Muscle of arm (tissue), 12 donors: ENCODE measurements around the gene FXYD5. TPM values are rescaled to one million over a fixed set of nuclear protein-coding genes. Genes with fewer than 3 reads are reported as not detected.

ENCODE experiments used
- DNase-seq: peaks from one replicate; pipeline ENCODE4 v3.0.0-alpha.2; 2013
- polyA plus RNA-seq, 12 donors: library from polyadenylated mRNA; unstranded; fragments of 120-200 nt; gene quantifications; one replicate each; pipeline ENCODE4 v1.2.1, GENCODE V29; 2013; ENCODE audit not compliant: insufficient read length in 12 of 12

The FXYD5 gene
- polyA plus RNA-seq, 12 donors: 15.6 to 81.8 (median 18.8) TPM; not detected in 1

GRCh38 chr19:35211545-35212230 is 57.2 kb downstream of the FXYD5 start:
- DNase-seq: no peak

- DNase-seq: no peak
Observed at GRCh38 chr19:35212241-35212640, 57.7 kb downstream of the FXYD5 start.

- peak; percentile 59 for DNase-seq
Observed at GRCh38 chr19:35213663-35214632, 59.4 kb downstream of the FXYD5 start.

DNA sequence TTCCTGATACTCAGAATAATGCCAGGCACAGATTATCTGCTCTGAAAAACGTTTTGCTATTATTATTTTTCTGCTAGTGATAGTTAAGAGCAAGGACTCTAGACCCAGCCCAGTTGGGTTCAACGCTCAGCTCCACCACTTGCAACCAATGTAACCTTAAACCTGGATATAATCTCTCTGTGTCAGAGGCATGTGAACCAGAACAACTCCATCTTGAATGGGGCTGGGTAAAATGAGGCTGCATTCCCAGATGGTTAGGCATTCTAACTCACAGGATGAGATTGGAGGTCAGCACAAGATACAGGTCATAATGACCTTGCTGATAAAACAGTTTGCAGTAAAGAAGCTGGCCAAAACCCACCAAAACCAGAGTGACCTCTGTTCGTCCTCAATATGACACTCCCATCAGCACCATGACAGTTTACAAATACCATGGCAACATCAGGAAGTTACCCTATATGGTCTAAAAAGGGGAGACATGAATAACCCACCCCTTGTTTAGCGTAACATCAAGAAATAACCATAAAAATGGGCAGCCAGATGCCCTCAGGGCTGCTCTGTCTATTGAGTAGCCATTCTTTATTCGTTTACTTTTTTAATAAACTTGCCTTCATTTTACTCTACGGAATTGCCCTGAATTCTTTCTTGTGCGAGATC is 60.4 kb downstream of the FXYD5 start:
- no peak for DNase-seq

DNA sequence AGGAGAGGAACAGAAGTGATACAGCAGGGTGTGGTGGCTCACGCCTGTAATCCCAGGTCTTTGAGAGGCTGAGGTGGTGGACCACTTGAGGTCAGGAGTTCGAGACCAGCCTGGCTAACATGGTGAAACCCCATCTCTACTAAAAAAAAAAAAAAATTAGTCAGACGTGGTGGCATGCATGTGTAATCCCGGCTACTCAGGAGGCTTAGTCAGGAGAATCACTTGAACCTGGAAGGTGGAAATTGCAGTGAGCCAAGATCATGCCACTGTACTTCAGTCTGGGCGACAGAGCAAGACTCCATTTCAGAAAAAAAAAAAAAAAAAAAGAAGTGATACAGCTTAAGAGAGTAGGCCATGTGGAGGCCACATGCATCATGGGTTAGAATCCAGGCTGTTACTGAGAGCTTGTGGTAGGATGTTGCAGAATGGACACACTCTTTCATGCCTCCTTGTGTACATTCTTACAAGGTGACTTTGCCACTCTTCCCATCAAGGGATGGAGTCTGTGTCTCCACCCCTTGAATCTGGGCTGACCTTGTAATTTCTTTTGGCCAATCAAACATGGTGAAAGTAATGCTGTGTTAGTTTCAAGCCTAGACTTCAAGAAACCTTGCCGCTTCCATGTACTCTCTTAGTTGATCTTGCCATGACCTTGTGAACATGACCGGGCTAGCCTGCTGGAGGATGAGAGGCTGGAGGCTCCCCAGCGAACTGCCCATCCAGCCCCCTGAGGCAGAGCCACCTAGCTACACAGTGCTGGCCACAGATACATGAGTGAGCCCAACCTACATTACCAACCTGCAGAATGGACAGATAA is 61.7 kb downstream of the FXYD5 start:
- no peak for DNase-seq

- peak; percentile 23 for DNase-seq
Observed at GRCh38 chr19:35216833-35217648, 62.5 kb downstream of the FXYD5 start.

DNA sequence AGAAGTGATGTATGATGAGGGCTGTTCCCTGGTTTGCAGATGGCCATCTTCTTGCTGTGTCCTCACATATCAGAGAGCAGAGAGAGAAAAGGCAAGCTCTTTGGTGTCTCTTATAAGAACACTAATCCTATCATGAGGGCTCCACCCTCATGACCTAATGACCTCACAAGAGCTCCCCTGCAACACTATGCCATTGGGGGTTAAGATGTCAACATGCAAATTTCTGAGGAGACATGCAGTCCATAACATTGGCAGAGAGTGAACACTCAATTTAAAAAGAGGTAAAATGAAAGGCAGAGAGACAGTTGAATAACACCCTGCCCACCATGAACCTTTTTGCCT is 63.1 kb downstream of the FXYD5 start:
- no peak for DNase-seq

DNA sequence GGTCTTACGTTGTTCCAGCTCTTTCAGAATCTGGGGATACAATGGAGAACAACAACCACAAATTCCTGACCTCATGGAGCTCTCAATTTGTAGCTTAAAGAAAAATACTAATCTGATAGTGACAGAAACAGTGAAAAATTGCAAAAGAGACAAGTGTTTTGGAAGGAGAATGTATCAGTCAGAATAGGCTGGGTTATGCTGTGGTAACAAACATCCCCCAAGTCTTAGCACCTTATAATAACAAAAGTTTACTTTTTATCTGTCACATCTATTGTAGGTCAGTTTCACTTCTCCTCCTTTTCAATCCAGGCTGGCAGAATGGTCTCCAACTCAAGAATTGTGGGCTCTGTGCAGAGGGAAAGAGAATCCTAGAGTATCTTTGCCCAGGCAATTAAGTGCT is 64.5 kb downstream of the FXYD5 start:
- no peak for DNase-seq

Other genes with a start within 250 kb of the FXYD5 start
- 1 to 10 TPM in 10 of 12 donors, not detected in 2; 3.3 to 7.3 (median 4.0) TPM for gene ZNF30, start 227.8 kb upstream of the FXYD5 start, polyA plus RNA-seq
- 1 to 10 TPM in 10 of 12 donors, not detected in 2; 2.5 to 3.8 (median 3.2) TPM for gene ZNF792, start 190.5 kb upstream of the FXYD5 start, polyA plus RNA-seq
- gene GRAMD1A, start 154.4 kb upstream of the FXYD5 start, polyA plus RNA-seq: 10 to 100 TPM in 11 of 12 donors, not detected in 1; 30.1 to 70.3 (median 37.0) TPM
- gene SCN1B, start 124.3 kb upstream of the FXYD5 start, polyA plus RNA-seq: 1 to 10 TPM in 11 of 12 donors, not detected in 1; 2.1 to 7.4 (median 5.4) TPM
- gene HPN, start 113.0 kb upstream of the FXYD5 start, polyA plus RNA-seq: 10 to 100 TPM in 1 of 12 donors, 1 to 10 TPM in 2, under 1 TPM in 7, not detected in 2; 0.11 to 57.4 (median 0.41) TPM
- 100 to 1,000 TPM in 1 of 12 donors, 10 to 100 TPM in 2, 1 to 10 TPM in 3, under 1 TPM in 4, not detected in 2; 0.26 to 316 (median 1.2) TPM for gene FXYD3, start 38.9 kb upstream of the FXYD5 start, polyA plus RNA-seq
- 10 to 100 TPM in 7 of 12 donors, 1 to 10 TPM in 4, not detected in 1; 8.0 to 14.6 (median 12.0) TPM for gene LGI4, start 19.7 kb upstream of the FXYD5 start, polyA plus RNA-seq
- gene FXYD1, start 15.9 kb upstream of the FXYD5 start, polyA plus RNA-seq: 100 to 1,000 TPM in 11 of 12 donors, not detected in 1; 102 to 315 (median 204) TPM
- gene FXYD7, start 11.5 kb upstream of the FXYD5 start, polyA plus RNA-seq: 1 to 10 TPM in 5 of 12 donors, under 1 TPM in 5, not detected in 2; 0.53 to 2.2 (median 1.1) TPM
- not detected for gene FAM187B, start 74.0 kb downstream of the FXYD5 start, polyA plus RNA-seq
- 10 to 100 TPM in 3 of 12 donors, 1 to 10 TPM in 8, not detected in 1; 1.9 to 27.8 (median 5.0) TPM for gene LSR, start 94.3 kb downstream of the FXYD5 start, polyA plus RNA-seq
- gene USF2, start 114.2 kb downstream of the FXYD5 start, polyA plus RNA-seq: 100 to 1,000 TPM in 6 of 12 donors, 10 to 100 TPM in 5, not detected in 1; 91.0 to 157 (median 104) TPM
- under 1 TPM in 6 of 12 donors, not detected in 6; 0.09 to 0.32 (median 0.14) TPM for gene HAMP, start 127.8 kb downstream of the FXYD5 start, polyA plus RNA-seq
- gene MAG, start 137.4 kb downstream of the FXYD5 start, polyA plus RNA-seq: 1 to 10 TPM in 2 of 12 donors, under 1 TPM in 6, not detected in 4; 0.11 to 1.3 (median 0.37) TPM
- 1 to 10 TPM in 3 of 12 donors, under 1 TPM in 7, not detected in 2; 0.34 to 7.6 (median 0.60) TPM for gene CD22, start 174.5 kb downstream of the FXYD5 start, polyA plus RNA-seq
- gene FFAR1, start 193.2 kb downstream of the FXYD5 start, polyA plus RNA-seq: under 1 TPM in 1 of 12 donors, not detected in 11; 0.12 TPM
- under 1 TPM in 5 of 12 donors, not detected in 7; 0.09 to 0.32 (median 0.13) TPM for gene FFAR3, start 203.7 kb downstream of the FXYD5 start, polyA plus RNA-seq
- under 1 TPM in 1 of 12 donors, not detected in 11; 0.11 TPM for gene GPR42, start 216.3 kb downstream of the FXYD5 start, polyA plus RNA-seq